8988T (cell line): ENCODE measurements around the gene MAPKAPK5.
"Not testable (repeated sequence)": the region's sequence is repeated elsewhere in the genome, so short reads cannot be mapped to it uniquely, and the experiment has no call there.

Source experiments
- DNase-seq: peaks from one replicate; pipeline ENCODE4 v3.0.0; 2011

The MAPKAPK5 gene

DNA sequence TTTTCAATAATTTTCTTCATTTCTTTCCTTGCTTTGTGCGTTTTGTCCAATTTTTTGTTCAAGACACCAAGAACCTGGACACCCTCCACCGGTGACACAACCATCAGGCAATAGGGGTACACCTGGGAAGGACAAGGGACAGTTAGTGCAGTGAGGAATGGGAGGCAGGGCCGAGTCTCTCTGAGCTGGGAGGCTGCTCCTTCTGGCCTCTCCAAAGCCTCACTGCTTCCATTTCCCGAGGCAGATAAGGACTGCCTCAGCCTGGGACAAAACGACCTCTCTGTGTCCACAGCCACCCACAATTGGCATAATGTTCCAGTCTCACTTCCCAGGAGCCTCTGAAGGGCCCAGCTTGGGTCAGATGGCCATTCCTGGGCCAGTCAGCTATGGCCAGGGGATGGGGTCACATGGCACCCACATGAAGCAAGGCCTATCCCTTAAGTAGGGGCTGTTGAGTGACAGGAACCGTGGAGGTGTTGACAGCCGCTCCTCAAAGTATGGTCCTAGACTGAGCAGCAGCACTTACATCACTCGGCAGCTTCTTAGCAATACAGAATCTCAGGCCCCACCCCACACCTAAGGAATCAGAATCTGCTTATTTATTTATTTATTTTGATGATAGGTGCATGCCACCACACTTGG is 13.6 kb upstream of the MAPKAPK5 start:
- DNase-seq = no peak

DNA sequence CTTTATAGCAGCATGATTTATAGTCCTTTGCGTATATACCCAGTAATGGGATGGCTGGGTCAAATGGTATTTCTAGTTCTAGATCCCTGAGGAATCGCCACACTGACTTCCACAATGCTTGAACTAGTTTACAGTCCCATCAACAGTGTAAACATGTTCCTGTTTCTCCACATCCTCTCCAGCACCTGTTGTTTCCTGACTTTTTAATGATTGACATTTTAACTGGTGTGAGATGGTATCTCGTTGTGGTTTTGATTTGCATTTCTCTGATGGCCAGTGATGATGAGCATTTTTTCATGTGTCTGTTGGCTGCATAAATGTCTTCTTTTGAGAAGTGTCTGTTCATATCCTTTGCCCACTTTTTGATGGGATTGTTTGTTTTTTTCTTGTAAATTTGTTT is 12.4 kb upstream of the MAPKAPK5 start:
- not testable (repeated sequence) for DNase-seq

GRCh38 chr12:111834740-111835386 is 7.2 kb upstream of the MAPKAPK5 start:
- not testable (repeated sequence) for DNase-seq

- not testable (repeated sequence) for DNase-seq
Measured at GRCh38 chr12:111835531-111836181, 6.4 kb upstream of the MAPKAPK5 start.

GRCh38 chr12:111838353-111838752 is 3.7 kb upstream of the MAPKAPK5 start:
- no peak for DNase-seq

GRCh38 chr12:111840807-111841206 is 1.2 kb upstream of the MAPKAPK5 start:
- no peak for DNase-seq

GRCh38 chr12:111841236-111841749 is 735 bp upstream of the MAPKAPK5 start:
- DNase-seq = peak; percentile 32

- peak; percentile 19 for DNase-seq
Measured at GRCh38 chr12:111842556-111843396, 748 bp downstream of the MAPKAPK5 start.

- no peak for DNase-seq
Measured at GRCh38 chr12:111846016-111846415, 4.0 kb downstream of the MAPKAPK5 start.

DNA sequence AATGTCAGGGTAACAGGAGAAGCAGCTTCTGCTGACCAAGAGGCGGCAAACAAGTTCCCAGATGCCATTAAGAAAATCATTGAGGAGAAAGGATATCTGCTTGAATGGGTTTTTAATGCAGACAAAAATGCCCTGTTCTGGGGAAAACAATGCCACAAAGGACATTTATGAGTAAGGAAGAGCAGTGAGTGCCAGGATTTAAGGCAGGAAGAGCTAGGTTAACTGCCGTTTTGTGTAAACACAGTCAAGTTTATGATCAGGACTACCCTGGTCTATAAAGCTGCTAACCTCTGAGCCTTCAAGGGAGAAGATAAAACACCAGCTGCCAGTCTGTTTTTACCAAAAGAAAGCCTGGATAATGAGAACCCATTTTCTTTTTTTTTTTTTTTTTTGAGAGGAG is 8.5 kb downstream of the MAPKAPK5 start:
- no peak for DNase-seq

DNA sequence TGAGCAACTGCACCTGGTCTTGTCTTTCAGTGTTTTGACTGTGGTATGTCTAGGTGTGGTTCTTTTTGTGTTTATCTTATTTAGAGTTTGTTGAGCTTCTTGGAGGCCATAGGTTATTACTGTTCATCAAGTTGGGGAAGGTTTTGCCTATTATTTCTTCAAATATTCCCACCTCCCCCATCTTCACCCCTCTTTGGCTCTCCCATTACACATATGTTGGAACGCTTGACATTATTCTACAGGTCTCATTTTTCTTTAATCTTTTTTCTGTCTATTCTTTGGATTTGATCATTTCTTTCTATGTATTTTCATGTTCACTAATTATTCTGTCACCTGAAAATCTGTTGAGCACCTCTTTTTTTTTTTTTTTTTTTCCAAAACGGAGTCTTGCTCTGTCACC is 16.2 kb downstream of the MAPKAPK5 start:
- DNase-seq = no peak

DNA sequence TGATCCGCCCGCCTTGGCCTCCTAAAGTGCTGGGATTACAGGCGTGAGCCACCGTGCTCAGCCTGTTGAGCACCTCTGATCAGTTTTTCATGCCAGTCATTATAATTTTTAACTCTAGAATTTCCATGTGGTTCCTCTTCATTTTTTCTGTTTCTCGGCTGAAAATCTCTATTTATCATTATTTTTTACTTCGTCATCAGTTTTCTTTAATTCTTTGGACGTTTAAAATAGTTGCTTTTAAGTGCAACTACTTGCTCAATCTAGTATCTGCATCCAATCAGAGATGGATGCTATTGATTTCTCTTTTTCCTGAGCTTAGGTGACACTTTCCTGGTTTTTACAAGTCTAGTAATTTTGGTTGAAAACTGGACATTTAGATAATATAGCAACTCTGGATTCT is 16.8 kb downstream of the MAPKAPK5 start:
- no peak for DNase-seq

- DNase-seq = no peak
Measured at GRCh38 chr12:111864913-111865312, 22.9 kb downstream of the MAPKAPK5 start.

DNA sequence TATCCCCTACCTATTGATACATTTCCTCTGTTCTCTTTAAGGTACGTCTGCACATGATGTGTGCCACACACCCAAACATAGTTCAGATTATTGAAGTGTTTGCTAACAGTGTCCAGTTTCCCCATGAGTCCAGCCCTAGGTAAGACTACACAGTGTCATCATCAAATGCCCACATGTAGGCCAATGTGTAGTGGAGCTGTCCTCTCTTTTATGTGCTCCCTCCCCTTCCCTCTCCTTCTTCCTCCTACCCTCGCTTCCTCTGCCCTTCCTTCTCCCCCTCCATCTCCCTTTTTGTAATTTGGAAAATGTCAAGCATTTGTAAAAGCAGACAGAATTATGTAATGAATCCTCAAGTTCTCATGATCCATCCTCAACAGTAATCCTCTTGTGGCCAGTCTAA is 25.5 kb downstream of the MAPKAPK5 start:
- DNase-seq = no peak

DNA sequence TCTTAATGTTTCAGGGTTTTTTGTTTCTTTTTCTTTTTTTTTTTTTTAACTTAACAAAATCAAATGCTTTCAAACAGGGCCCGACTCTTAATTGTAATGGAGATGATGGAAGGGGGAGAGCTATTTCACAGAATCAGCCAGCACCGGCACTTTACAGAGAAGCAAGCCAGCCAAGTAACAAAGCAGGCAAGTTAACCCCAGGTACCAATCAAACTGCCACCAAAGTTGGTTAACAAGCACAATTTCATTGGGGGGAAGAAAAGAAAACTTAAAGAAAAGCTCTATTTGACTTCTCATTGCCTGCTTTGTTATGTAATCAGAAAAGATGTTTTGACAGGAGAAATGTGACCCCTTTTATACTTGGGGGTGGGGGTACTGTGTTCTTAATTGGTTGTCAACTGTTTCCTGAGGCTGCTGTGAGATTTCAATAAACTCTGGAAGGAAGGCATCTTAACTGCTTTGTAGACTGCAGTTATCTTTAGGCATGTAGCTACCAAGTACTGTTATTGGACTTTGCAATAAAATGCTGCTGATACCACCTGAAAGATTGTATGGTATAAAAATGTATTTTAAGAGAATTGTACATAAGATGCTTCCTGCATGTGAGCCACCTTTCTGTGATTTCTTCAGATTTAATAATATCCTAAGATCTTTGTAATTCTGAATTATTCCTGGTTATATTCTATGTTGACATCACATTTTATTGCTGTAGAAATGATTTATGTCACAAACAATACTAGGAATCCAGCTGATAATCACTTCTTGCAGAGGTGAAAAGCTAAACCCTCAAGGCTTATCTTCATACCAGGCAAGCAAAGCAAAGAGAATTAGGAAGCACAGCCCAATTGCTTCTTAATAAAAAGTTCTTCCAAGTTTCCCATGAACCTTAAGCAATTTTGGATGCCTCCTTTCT is 26.9 kb downstream of the MAPKAPK5 start:
- no peak for DNase-seq

DNA sequence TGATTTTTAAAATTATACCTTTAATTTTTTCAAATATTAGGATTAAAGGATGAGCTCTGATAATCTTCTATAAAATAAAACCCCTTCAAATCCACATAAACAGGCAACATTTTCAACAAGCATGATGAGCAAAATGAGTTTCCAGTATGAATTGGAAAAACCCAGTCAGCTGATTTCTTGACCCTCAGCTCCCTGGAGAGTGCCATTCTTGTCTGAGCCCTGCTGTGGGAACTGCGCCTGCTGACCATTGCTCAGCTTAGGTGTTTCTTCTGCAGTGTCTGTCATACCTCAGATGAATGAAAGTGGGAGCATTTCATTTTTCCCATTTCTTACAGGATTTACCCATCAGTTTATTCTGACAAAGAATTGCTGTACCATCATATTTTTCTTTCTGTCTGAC is 27.6 kb downstream of the MAPKAPK5 start:
- DNase-seq = no peak

DNA sequence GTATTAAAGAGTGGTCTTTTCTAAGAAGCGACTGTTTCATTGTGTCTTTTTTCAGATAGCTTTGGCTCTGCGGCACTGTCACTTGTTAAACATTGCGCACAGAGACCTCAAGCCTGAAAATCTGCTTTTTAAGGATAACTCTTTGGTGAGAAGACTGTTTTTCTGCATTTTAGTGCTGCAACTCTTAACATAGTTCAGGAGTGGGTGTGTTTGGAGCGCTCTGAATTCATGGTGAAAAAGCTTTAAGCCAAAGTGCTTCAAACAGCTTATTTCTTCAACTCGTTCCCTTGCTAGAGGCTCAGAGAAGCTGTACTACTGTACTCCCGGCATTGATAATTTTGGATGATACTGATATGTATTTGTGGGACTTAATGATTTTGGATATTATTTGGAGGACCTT is 28.2 kb downstream of the MAPKAPK5 start:
- no peak for DNase-seq

GRCh38 chr12:111870706-111871105 is 28.7 kb downstream of the MAPKAPK5 start:
- DNase-seq = no peak

DNA sequence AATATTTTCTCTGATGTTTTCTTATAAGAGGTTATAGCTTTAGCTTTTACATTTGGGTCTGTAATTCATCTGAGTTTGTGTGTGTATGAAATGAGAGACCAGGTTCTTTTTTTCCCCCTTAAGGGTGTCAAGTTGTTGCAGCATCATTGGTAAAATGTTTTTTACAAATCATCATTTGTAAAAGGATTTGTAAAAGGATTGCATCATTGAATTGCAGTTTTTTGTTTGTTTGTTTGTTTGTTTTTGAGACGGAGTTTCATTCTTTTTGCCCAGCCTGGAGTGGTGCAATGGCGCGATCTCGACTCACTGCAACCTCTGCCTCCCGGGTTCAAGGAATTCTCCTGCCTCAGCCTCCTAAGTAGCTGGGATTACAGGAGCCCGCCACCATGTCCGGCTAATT is 31.1 kb downstream of the MAPKAPK5 start:
- no peak for DNase-seq

- no peak for DNase-seq
Measured at GRCh38 chr12:111881716-111882115, 39.7 kb downstream of the MAPKAPK5 start.

- no peak for DNase-seq
Measured at GRCh38 chr12:111886662-111887545, 44.9 kb downstream of the MAPKAPK5 start.
